SHP77 treated with DMSO at 0.1 percent for 48 hours (cell line): ENCODE data around the gene RAET1E.
"Not testable (repeated sequence)": the region's sequence is repeated elsewhere in the genome, so short reads cannot be mapped to it uniquely, and the experiment has no call there.

Experiments used
- DNase-seq: peaks from one replicate; lab custom pipeline; 2025; lab: John Stamatoyannopoulos, UW

Gene RAET1E

GRCh38 chr6:149897855-149898744 lies at the start of gene RAET1E:
Gene RAET1E, minus strand, starts transcription at chr6:149898113. Its CDS starts 7,212 bp downstream, at chr6:149890901.
- no peak for DNase-seq

GRCh38 chr6:149947533-149947932 lies 49.6 kb upstream of the RAET1E start:
- not testable (repeated sequence) for DNase-seq

GRCh38 chr6:149946631-149947030 lies 48.7 kb upstream of the RAET1E start:
- DNase-seq = not testable (repeated sequence)

- not testable (repeated sequence) for DNase-seq
Observed at GRCh38 chr6:149945276-149945675, 47.4 kb upstream of the RAET1E start.

- DNase-seq = not testable (repeated sequence)
Observed at GRCh38 chr6:149943321-149943720, 45.4 kb upstream of the RAET1E start.

- no peak for DNase-seq
Observed at GRCh38 chr6:149942461-149942829, 44.5 kb upstream of the RAET1E start.

- DNase-seq = peak; percentile 52
Observed at GRCh38 chr6:149941583-149942460, 43.9 kb upstream of the RAET1E start, which contains the start of gene ULBP2. Gene ULBP2, plus strand, starts transcription at chr6:149942014. Its CDS starts 59 bp downstream, at chr6:149942073.

- DNase-seq = no peak
Observed at GRCh38 chr6:149940672-149940982, 42.7 kb upstream of the RAET1E start.

- DNase-seq = no peak
Observed at GRCh38 chr6:149939909-149940671, 42.2 kb upstream of the RAET1E start.

GRCh38 chr6:149939356-149939648 lies 41.4 kb upstream of the RAET1E start:
- no peak for DNase-seq

- DNase-seq = no peak
Observed at GRCh38 chr6:149938571-149939355, 40.9 kb upstream of the RAET1E start.

GRCh38 chr6:149938013-149938570 lies 40.2 kb upstream of the RAET1E start:
- DNase-seq = not testable (repeated sequence)

GRCh38 chr6:149936743-149937142 lies 38.8 kb upstream of the RAET1E start:
- DNase-seq = no peak

- DNase-seq = no peak
Observed at GRCh38 chr6:149935668-149936067, 37.8 kb upstream of the RAET1E start.

- DNase-seq = no peak
Observed at GRCh38 chr6:149935246-149935645, 37.3 kb upstream of the RAET1E start.

GRCh38 chr6:149934249-149935156 lies 36.6 kb upstream of the RAET1E start:
- no peak for DNase-seq

- no peak for DNase-seq
Observed at GRCh38 chr6:149933461-149933860, 35.5 kb upstream of the RAET1E start.

GRCh38 chr6:149933036-149933435 lies 35.1 kb upstream of the RAET1E start:
- DNase-seq = no peak

GRCh38 chr6:149931501-149931900 lies 33.6 kb upstream of the RAET1E start:
- no peak for DNase-seq

GRCh38 chr6:149929422-149929821 lies 31.5 kb upstream of the RAET1E start:
- no peak for DNase-seq
